ENCODE data around the gene NDST4. TPM values are rescaled to one million over a fixed set of nuclear protein-coding genes. Genes with fewer than 3 reads are reported as not detected.

The NDST4 gene
- total RNA-seq (ENCODE audit: unreplicated experiment) = 5.6 TPM
- long read RNA-seq = 0 reads

DNA sequence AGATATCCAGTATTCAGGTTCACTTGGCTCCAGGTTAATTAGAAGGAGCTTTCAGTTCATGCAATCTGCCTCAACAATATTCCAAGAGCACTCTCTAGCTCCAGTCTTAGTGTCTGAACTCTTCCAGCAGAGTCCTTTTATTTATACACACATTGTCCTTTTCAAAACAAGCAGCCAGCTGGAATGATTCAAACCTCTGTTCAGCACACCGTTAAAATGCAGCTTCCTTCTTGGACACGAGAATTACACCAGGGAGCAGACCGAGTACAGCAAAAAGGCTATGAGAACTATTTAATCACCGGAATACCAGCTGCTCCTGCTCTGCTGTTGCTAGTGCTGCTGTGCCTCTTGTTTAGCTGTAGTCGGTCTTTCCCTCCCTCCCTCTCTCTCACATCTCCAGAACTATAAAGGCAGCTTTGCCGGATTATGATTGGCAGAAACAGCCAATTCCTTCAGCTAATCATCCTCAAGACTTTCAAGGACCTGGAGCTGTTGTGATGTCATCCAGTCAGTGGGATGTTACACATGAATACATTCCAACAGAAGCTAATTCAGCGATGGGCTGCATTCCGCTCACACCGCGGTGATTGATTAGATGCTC lies at the start of gene NDST4:
Gene NDST4 (minus strand): TSS at position 115 of the 601 bp plus-strand sequence. CDS start 36,584 bp downstream, outside the sequence.
- Mint-ChIP-seq H3K27me3 (ENCODE audit: unreplicated experiment) (peaks cover 3% of the 10 kb centered on the region), H3K27ac (ENCODE audit: unreplicated experiment) (peak within 1 kb of the TSS; percentile 92), H3K4me3 (ENCODE audit: unreplicated experiment) (peak within 1 kb of the TSS; percentile 86), H3K36me3 (ENCODE audit: unreplicated experiment) (no peaks in the 10 kb centered on the region), H3K9me3 (ENCODE audit: unreplicated experiment) (no peaks in the 10 kb centered on the region), H3K4me1 (ENCODE audit: low read depth, unreplicated experiment) (peaks cover 34% of the 10 kb centered on the region)
- peak; percentile 29 for DNase-seq
- TF ChIP-seq, protein P1, sequence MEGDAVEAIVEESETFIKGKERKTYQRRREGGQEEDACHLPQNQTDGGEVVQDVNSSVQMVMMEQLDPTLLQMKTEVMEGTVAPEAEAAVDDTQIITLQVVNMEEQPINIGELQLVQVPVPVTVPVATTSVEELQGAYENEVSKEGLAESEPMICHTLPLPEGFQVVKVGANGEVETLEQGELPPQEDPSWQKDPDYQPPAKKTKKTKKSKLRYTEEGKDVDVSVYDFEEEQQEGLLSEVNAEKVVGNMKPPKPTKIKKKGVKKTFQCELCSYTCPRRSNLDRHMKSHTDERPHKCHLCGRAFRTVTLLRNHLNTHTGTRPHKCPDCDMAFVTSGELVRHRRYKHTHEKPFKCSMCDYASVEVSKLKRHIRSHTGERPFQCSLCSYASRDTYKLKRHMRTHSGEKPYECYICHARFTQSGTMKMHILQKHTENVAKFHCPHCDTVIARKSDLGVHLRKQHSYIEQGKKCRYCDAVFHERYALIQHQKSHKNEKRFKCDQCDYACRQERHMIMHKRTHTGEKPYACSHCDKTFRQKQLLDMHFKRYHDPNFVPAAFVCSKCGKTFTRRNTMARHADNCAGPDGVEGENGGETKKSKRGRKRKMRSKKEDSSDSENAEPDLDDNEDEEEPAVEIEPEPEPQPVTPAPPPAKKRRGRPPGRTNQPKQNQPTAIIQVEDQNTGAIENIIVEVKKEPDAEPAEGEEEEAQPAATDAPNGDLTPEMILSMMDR (IDR thresholded peaks at IDR 0.05; ENCODE audit: partially characterized antibody, unreplicated experiment) = no peak

DNA sequence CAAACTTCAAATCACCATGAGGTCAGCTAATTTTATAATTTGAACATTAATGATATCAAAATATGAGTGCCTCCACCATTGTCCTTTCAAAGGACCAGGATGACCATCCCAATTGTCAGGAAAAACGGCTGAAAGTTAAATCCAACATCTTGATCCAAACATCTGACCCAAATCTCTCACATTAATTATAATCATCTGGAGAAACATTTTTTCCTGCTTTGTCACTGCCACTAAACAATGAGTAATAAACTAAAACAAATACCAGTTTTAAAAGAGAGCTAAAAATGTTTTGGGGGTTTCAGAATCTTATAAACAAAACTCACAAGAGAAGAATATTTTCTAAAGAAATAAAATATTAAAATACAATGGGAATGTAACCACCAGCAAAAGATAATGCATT lies 45.7 kb upstream of the NDST4 start:
- no peak overlapping the region for H3K4me3 Mint-ChIP-seq (ENCODE audit: unreplicated experiment)
- no peak overlapping the region for H3K27ac Mint-ChIP-seq (ENCODE audit: unreplicated experiment)
- peaks cover 2% of the 10 kb centered on the region for H3K4me1 Mint-ChIP-seq (ENCODE audit: low read depth, unreplicated experiment)
- no peaks in the 10 kb centered on the region for H3K36me3 Mint-ChIP-seq (ENCODE audit: unreplicated experiment)
- DNase-seq = no peak
- H3K27me3 Mint-ChIP-seq (ENCODE audit: unreplicated experiment) = no peaks in the 10 kb centered on the region
- no peaks in the 10 kb centered on the region for H3K9me3 Mint-ChIP-seq (ENCODE audit: unreplicated experiment)
- TF ChIP-seq, protein P1 (IDR thresholded peaks at IDR 0.05; ENCODE audit: partially characterized antibody, unreplicated experiment) = no peak

DNA sequence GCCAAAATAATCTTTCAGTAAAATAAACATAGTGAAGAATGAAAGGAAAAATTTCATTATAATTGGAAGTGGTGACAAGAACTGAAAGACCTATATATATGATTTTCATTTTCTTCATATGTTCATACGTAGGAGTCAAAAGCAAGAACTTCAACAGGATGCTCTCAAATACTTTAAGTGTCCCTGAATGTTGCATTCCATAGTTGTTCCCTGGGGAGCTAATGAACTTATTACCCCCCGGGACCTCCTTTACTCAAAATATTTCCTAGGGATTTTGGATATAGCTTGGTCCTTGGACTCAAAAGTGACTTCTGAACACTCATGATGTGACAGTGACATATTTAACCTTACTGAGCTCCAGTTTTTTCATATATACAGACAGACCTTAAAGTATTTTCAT lies 44.9 kb upstream of the NDST4 start:
- Mint-ChIP-seq H3K27ac (ENCODE audit: unreplicated experiment) (no peak overlapping the region), H3K27me3 (ENCODE audit: unreplicated experiment) (no peaks in the 10 kb centered on the region), H3K9me3 (ENCODE audit: unreplicated experiment) (no peaks in the 10 kb centered on the region), H3K4me1 (ENCODE audit: low read depth, unreplicated experiment) (peaks cover 2% of the 10 kb centered on the region), H3K4me3 (ENCODE audit: unreplicated experiment) (no peak overlapping the region), H3K36me3 (ENCODE audit: unreplicated experiment) (no peaks in the 10 kb centered on the region)
- TF ChIP-seq, protein P1 (IDR thresholded peaks at IDR 0.05; ENCODE audit: partially characterized antibody, unreplicated experiment) = no peak
- DNase-seq = no peak

DNA sequence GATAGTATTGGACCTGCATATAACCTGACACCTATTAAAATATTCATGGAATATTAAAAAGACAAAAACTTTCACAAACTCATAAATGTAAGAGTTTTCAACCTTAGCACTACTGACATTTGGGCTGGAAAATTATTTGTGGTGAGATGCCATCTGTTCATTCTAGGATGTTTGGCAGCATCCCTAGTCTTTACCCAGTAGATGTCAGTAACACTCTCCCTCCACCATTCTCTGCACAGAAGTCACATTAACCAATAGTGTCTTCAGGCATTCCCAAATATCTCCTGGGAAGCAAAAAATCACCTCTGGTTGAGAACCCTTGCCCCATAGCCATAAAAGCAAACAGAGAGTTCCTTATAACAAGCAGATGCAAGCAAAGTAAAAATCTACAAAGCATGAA lies 41.4 kb upstream of the NDST4 start:
- Mint-ChIP-seq H3K27me3 (ENCODE audit: unreplicated experiment) (no peaks in the 10 kb centered on the region), H3K4me3 (ENCODE audit: unreplicated experiment) (no peak overlapping the region), H3K4me1 (ENCODE audit: low read depth, unreplicated experiment) (peaks cover 2% of the 10 kb centered on the region), H3K36me3 (ENCODE audit: unreplicated experiment) (no peaks in the 10 kb centered on the region), H3K27ac (ENCODE audit: unreplicated experiment) (no peak overlapping the region), H3K9me3 (ENCODE audit: unreplicated experiment) (no peaks in the 10 kb centered on the region)
- DNase-seq = no peak
- TF ChIP-seq, protein P1 (IDR thresholded peaks at IDR 0.05; ENCODE audit: partially characterized antibody, unreplicated experiment) = no peak

DNA sequence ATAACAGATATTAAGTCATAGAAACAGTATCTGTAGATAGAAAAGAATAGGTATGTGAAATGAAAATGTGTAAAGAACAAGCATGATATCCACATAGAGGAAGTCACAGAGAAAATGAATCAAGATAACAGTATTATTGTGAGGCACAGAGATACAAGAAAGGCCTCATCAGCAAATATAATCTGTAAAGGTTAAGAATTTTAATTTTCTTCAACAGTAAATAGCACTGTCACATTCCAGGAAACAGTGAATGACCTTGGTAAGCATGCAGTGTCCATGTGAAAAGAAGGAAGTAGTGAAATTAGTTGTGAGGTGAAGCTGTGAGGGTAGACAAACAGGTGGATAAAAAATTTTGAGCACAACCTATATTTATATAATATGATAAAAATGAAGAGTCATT lies 39.5 kb upstream of the NDST4 start:
- Mint-ChIP-seq H3K9me3 (ENCODE audit: unreplicated experiment) (no peaks in the 10 kb centered on the region), H3K36me3 (ENCODE audit: unreplicated experiment) (no peaks in the 10 kb centered on the region), H3K27me3 (ENCODE audit: unreplicated experiment) (no peaks in the 10 kb centered on the region), H3K4me3 (ENCODE audit: unreplicated experiment) (no peak overlapping the region), H3K4me1 (ENCODE audit: low read depth, unreplicated experiment) (peaks cover 2% of the 10 kb centered on the region), H3K27ac (ENCODE audit: unreplicated experiment) (no peak overlapping the region)
- TF ChIP-seq, protein P1 (IDR thresholded peaks at IDR 0.05; ENCODE audit: partially characterized antibody, unreplicated experiment) = no peak
- DNase-seq = no peak

Measured in glutamatergic neuron (in vitro differentiated cells).